AG09309 (cell line): ENCODE data around the gene NXT1.

Experiments
- DNase-seq: peaks from one replicate; pipeline ENCODE4 v3.0.0-alpha.2; 2010; ENCODE audit warnings: low read depth
- H3K4me3 ChIP-seq: 2 replicates; pipeline ENCODE4 v1.5.1; 2011; ENCODE audit warnings: mild to moderate bottlenecking, low read depth, low read length, moderate library complexity; ENCODE audit not compliant: control insufficient read depth
- TF ChIP-seq, protein P1 (sequence below): IDR thresholded peaks from 2 replicates; pipeline ENCODE4 v1.5.1; 2011; ENCODE audit warnings: mild to moderate bottlenecking, low read depth, low read length, inconsistent platforms; ENCODE audit not compliant: insufficient read depth, control insufficient read depth; ENCODE audit errors: missing control alignments

The NXT1 gene

GRCh38 chr20:23362392-23363256 is 12.0 kb downstream of the NXT1 start:
- TF ChIP-seq, protein P1, sequence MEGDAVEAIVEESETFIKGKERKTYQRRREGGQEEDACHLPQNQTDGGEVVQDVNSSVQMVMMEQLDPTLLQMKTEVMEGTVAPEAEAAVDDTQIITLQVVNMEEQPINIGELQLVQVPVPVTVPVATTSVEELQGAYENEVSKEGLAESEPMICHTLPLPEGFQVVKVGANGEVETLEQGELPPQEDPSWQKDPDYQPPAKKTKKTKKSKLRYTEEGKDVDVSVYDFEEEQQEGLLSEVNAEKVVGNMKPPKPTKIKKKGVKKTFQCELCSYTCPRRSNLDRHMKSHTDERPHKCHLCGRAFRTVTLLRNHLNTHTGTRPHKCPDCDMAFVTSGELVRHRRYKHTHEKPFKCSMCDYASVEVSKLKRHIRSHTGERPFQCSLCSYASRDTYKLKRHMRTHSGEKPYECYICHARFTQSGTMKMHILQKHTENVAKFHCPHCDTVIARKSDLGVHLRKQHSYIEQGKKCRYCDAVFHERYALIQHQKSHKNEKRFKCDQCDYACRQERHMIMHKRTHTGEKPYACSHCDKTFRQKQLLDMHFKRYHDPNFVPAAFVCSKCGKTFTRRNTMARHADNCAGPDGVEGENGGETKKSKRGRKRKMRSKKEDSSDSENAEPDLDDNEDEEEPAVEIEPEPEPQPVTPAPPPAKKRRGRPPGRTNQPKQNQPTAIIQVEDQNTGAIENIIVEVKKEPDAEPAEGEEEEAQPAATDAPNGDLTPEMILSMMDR = no peak
- no peak for DNase-seq

GRCh38 chr20:23363257-23363649 is 12.7 kb downstream of the NXT1 start:
- no peak for DNase-seq
- peak overlapping the region; percentile 87 for H3K4me3 ChIP-seq
- TF ChIP-seq, protein P1 = no peak

More at GRCh38 chr20:23362392-23363256, 12.0 kb downstream of the NXT1 start:
- peak overlapping the region; percentile 87 for H3K4me3 ChIP-seq

GRCh38 chr20:23365390-23366165 is 15.0 kb downstream of the NXT1 start:
- TF ChIP-seq, protein P1 = no peak
- H3K4me3 ChIP-seq = no peak overlapping the region
- no peak for DNase-seq

DNA sequence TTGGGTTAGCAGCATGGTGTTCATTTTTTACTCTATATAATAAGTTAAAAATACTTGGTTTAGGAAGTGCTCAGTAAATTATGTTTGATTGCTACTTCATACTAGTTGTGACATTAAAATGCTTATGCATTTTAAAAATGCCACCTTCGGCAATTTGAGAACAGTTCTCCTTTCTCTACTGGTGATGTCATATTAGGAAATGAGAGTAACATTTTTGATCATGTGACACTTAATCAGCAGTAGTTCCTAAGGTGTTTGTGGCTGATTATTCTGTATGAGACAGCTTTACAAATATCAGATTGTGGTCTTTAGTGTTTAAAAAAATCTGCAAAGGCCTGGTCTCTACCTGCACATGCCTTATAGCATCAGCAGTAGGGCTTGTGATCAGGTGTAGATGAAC is 15.8 kb downstream of the NXT1 start:
- H3K4me3 ChIP-seq = no peak overlapping the region
- TF ChIP-seq, protein P1 = no peak
- no peak for DNase-seq

DNA sequence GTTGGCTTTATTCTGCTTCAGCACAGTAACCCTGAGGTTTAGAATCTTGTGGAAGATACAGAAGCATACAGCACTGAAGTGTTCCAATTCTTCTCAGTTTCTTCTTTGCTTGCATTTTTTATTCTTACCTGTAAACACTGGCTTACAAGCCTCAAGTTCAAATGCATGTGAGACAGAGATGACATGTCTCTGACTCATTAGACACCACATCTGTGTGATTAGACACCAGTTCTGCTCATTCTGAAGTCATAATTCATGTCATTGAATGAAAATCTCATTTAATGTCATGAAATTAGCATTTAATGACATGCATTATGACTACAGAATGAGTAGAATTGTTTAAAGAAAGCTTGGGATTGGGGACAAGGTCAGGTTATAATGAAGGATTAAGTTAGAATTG is 17.2 kb downstream of the NXT1 start:
- DNase-seq = no peak
- H3K4me3 ChIP-seq = no peak overlapping the region
- TF ChIP-seq, protein P1 = no peak

- DNase-seq = no peak
- no peak overlapping the region for H3K4me3 ChIP-seq
- TF ChIP-seq, protein P1 = no peak
These were observed 17.9 kb downstream of the NXT1 start for GRCh38 chr20:23368316-23369071.
